Vagina (tissue), 2 donors: Measurements from ENCODE around the gene ANK2. TPM values are rescaled to one million over a fixed set of nuclear protein-coding genes. Genes with fewer than 3 reads are reported as not detected.

Experiments
- DNase-seq, 2 donors: peaks; one replicate each; pipeline ENCODE4 v3.0.0-alpha.2; 2017; ENCODE audit errors: extremely low spot score in 2 of 2
- H3K27ac ChIP-seq: fragments of 200-600 bp; sonication (generic); one replicate; pipeline ENCODE4 v1.5.1; 2019
- H3K27me3 ChIP-seq: fragments of 200-600 bp; sonication (generic); one replicate; pipeline ENCODE4 v1.5.1; 2019
- H3K36me3 ChIP-seq, 2 donors: fragments of 200-600 bp; sonication (generic); one replicate each; pipeline ENCODE4 v1.5.1; 2017 to 2019
- H3K4me1 ChIP-seq: fragments of 200-600 bp; sonication (generic); one replicate; pipeline ENCODE4 v1.5.1; 2019
- H3K4me3 ChIP-seq, 2 donors: fragments of 200-600 bp; sonication (generic); 1 replicate in 1 of 2; 2 replicates in 1 of 2; pipeline ENCODE4 v1.5.1; 2016 to 2019
- H3K9me3 ChIP-seq: fragments of 200-600 bp; sonication (generic); one replicate; pipeline ENCODE4 v1.5.1; 2019
- CTCF ChIP-seq, 3 experiments: fragments of 450-650 bp in 2 of 3; fragments of 200-600 bp in 1 of 3; sonication (generic) in 1 of 3; IDR thresholded peaks; one replicate each; pipeline ENCODE4 v1.5.1; 2017 to 2019; ENCODE audit warnings: antibody characterized with exemption in 3 of 3, mild to moderate bottlenecking in 2 of 3, moderate library complexity in 2 of 3
- POLR2A ChIP-seq, 2 donors: fragments of 450-650 bp; IDR thresholded peaks; one replicate each; pipeline ENCODE4 v1.6.1; 2017; ENCODE audit warnings: antibody characterized with exemption in 2 of 2, mild to moderate bottlenecking in 2 of 2, moderate library complexity in 2 of 2
- POLR2AphosphoS5 ChIP-seq, 2 donors: sonication (generic); formaldehyde crosslinking; IDR thresholded peaks; one replicate each; pipeline ENCODE4 v1.9.0; 2017; ENCODE audit warnings: antibody characterized with exemption in 2 of 2, mild to moderate bottlenecking in 2 of 2, low read depth in 1 of 2; ENCODE audit not compliant: insufficient read depth in 1 of 2
- intact Hi-C: fragments of 100-400 bp; cut with DNase I; formaldehyde crosslinking; loops from one replicate; pipeline ENCODE4 v1.15.1; 2023
- total RNA-seq: library from RNA; depleted of rRNA; stranded (reverse); fragments of >200 nt; gene quantifications from one replicate; pipeline ENCODE4 v1.2.3, GENCODE V29; 2016

Gene ANK2
- total RNA-seq, 1 donor from 2014 or later = 64.6 TPM

GRCh38 chr4:113255628-113256027 lies 206.2 kb downstream of the ANK2 start:
- TF ChIP-seq CTCF (IDR thresholded peaks at IDR 0.05) = no peak
- TF ChIP-seq POLR2A (IDR thresholded peaks at IDR 0.05) = no peak
- TF ChIP-seq POLR2AphosphoS5 (IDR thresholded peaks at IDR 0.05; ENCODE audit: insufficient read depth in 1 of 2, low read depth in 1 of 2) = no peak

GRCh38 chr4:113256946-113257345 lies 207.5 kb downstream of the ANK2 start:
- Histone ChIP-seq H3K4me3 (no peak overlapping the region), H3K4me1 (no peaks in the 10 kb centered on the region), H3K27ac (no peak overlapping the region), H3K27me3 (no peaks in the 10 kb centered on the region), H3K9me3 (no peaks in the 10 kb centered on the region), H3K36me3 (no peaks in the 10 kb centered on the region)
- no peak for DNase-seq
- intact Hi-C loops = no loop called here
- no peak for TF ChIP-seq POLR2A (IDR thresholded peaks at IDR 0.05)
- no peak for TF ChIP-seq CTCF (IDR thresholded peaks at IDR 0.05)
- TF ChIP-seq POLR2AphosphoS5 (IDR thresholded peaks at IDR 0.05; ENCODE audit: insufficient read depth in 1 of 2, low read depth in 1 of 2) = no peak

More at GRCh38 chr4:113255628-113256027, 206.2 kb downstream of the ANK2 start:
- Histone ChIP-seq H3K27me3 (no peaks in the 10 kb centered on the region), H3K36me3 (no peaks in the 10 kb centered on the region), H3K27ac (no peak overlapping the region), H3K4me1 (no peaks in the 10 kb centered on the region), H3K4me3 (no peak overlapping the region), H3K9me3 (no peaks in the 10 kb centered on the region)
- intact Hi-C loops = no loop called here
- DNase-seq = no peak

- H3K4me1 ChIP-seq = no peaks in the 10 kb centered on the region
- no peak overlapping the region for H3K27ac ChIP-seq
- DNase-seq = no peak
- no peak overlapping the region for H3K4me3 ChIP-seq
- TF ChIP-seq POLR2A (IDR thresholded peaks at IDR 0.05) = no peak
- TF ChIP-seq CTCF (IDR thresholded peaks at IDR 0.05) = no peak
- TF ChIP-seq POLR2AphosphoS5 (IDR thresholded peaks at IDR 0.05; ENCODE audit: insufficient read depth in 1 of 2, low read depth in 1 of 2) = no peak
- no peaks in the 10 kb centered on the region for H3K9me3 ChIP-seq
- no peaks in the 10 kb centered on the region for H3K36me3 ChIP-seq
- intact Hi-C loops = no loop called here
- no peaks in the 10 kb centered on the region for H3K27me3 ChIP-seq
These were observed 211.2 kb downstream of the ANK2 start for GRCh38 chr4:113260688-113261087.

- intact Hi-C loops = no loop called here
- Histone ChIP-seq H3K27me3 (no peaks in the 10 kb centered on the region), H3K36me3 (no peaks in the 10 kb centered on the region), H3K9me3 (no peaks in the 10 kb centered on the region), H3K4me3 (no peak overlapping the region), H3K27ac (no peak overlapping the region), H3K4me1 (no peaks in the 10 kb centered on the region)
- no peak for DNase-seq
- TF ChIP-seq CTCF (IDR thresholded peaks at IDR 0.05) = no peak
- TF ChIP-seq POLR2A (IDR thresholded peaks at IDR 0.05) = no peak
- TF ChIP-seq POLR2AphosphoS5 (IDR thresholded peaks at IDR 0.05; ENCODE audit: insufficient read depth in 1 of 2, low read depth in 1 of 2) = no peak
These were observed 213.8 kb downstream of the ANK2 start for GRCh38 chr4:113263274-113263673.

GRCh38 chr4:113270520-113271319 lies 221.3 kb downstream of the ANK2 start:
- Histone ChIP-seq H3K36me3 (no peaks in the 10 kb centered on the region), H3K27me3 (no peaks in the 10 kb centered on the region), H3K9me3 (no peaks in the 10 kb centered on the region), H3K27ac (no peak overlapping the region), H3K4me3 (no peak overlapping the region), H3K4me1 (no peaks in the 10 kb centered on the region)
- no peak for DNase-seq
- intact Hi-C loops = no loop called here
- no peak for TF ChIP-seq POLR2AphosphoS5 (IDR thresholded peaks at IDR 0.05; ENCODE audit: insufficient read depth in 1 of 2, low read depth in 1 of 2)
- TF ChIP-seq POLR2A (IDR thresholded peaks at IDR 0.05) = no peak
- no peak for TF ChIP-seq CTCF (IDR thresholded peaks at IDR 0.05)
